AG08396 (cell line): ENCODE results near the gene ADK.
A peak's percentile ranks its signal among the peaks of the same experiment; 100 is the strongest.
"Not testable (repeated sequence)": the region's sequence is repeated elsewhere in the genome, so short reads cannot be mapped to it uniquely, and the experiment has no call there.

Experiments used
- DNase-seq: peaks from one replicate; pipeline ENCODE4 v3.0.0; 2012; ENCODE audit warnings: low spot score, mixed read lengths

Gene ADK

DNA sequence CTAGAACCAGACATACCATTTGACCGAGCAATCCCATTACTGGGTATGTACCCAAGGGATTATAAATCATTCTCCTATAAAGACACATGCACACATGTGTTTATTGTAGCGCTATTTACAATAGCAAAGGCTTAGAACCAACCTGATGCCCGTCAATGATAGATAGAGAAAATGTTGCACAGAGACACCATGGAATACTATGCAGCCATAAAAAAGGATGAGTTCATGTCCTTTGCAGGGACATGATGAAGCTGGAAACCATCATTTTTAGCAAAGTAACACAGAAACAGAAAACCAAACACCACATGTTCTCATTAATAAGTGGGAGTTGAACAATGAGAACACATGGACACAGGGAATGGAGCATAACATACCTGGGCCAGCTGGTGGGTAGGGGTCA is 202.0 kb downstream of the ADK start:
- not testable (repeated sequence) for DNase-seq

DNA sequence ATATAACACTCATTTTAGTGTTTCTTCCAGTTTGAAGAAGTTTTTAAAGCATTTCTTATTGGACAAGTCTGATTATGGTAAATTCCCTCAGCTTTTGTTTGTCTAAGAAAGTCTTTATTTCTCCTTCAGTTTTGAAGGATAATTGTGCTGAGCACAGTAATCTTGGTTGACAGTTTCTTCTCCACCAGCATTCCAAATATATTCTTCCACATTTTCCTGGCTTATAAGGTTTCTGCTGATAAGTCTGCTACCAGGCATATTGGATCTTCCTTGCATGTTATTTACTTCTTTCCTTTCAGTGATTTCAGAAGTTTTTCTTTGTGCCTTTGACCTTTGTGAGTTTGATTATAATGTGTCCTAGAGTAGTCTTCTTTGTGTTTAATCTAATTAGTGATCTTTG is 210.7 kb downstream of the ADK start:
- DNase-seq, result no peak

DNA sequence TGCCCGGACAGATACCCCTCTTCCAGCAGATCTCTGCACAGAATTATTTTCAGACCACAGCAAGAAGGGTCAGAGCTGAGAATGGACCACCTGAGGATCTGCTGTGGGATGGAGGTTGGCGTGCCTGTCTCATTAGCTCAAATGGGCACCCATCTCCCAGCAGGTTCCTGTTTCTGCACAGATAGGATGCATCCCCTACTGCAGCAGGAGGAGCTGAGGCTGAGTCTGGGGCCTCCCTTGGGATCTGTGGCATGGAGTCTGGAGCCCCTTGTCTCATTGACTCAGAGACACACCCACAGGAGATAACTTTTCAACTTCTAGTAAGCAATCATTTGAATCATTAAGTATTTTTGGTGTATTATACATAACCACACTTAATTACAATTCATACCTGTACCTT is 212.7 kb downstream of the ADK start:
- no peak for DNase-seq

DNA sequence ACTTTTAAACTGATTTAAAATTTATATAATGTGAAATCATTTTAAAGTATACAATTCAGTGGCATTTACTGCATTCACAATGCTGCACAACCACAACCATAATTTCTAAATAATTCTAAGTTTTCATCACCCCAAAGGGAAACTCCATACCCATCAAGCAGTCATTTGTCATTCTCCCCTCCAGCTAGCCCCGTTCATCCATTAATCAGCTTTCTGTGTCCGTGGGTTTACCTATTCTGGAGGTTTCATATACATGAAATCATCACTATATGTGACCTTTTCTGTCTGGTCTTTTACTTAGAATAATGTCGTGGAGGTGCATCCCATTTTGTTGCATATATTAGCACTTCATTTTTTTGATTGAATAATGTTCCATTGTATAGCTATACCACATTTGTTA is 214.1 kb downstream of the ADK start:
- DNase-seq, result no peak

DNA sequence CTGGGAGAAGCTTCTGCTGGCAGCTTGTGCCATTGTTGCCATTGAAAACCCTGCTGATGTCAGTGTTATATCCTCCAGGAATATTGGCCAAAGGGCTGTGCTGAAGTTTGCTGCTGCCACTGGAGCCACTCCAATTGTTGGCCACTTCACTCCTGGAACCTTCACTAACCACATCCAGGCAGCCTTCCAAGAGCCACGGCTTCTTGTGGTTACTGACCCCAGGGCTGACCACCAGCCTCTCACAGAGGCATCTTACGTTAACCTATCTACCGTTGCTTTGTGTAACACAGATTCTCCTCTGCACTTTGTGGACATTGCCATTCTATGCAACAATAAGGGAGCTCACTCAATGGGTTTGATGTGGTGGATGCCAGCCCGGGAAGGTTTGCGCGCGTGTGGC is 220.7 kb downstream of the ADK start:
- no peak for DNase-seq

DNA sequence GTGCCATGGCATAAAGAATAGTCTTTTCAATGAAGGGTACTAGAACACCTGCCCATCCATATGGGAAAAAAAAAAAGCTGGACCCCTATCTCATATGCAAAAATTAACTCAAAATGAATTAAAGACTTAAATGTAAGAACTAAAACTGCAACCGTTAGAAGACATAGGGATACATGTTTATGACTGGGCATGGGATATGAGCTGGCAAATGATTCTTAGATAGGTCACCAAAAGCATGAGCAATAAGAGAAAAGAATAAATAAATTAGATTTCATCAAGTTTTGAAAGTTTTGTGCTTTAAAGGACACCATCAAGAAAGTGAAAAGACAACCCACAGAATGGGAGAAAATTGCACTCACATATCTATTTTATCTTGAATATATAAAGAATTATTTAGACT is 222.0 kb downstream of the ADK start:
- DNase-seq, result peak; percentile 5

DNA sequence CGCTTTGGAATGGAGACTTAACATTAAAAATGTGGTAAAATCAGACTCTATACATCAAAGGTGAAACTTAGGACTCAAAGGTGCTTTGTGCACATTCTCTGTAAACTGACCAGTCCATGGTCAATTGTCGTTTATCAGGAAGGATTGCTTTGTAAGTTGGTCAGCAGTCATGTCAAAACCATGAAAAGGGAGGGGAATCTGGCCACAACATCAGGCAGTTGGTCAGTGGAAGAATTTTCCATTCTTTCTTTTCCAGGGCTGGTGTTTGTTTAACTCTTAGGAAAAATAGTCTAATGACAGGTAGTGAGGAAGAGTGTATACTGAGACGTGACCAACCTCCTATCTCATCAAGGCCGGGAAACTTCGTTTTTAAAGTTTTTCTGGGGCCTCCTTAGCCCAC is 226.5 kb downstream of the ADK start:
- DNase-seq, result no peak

DNA sequence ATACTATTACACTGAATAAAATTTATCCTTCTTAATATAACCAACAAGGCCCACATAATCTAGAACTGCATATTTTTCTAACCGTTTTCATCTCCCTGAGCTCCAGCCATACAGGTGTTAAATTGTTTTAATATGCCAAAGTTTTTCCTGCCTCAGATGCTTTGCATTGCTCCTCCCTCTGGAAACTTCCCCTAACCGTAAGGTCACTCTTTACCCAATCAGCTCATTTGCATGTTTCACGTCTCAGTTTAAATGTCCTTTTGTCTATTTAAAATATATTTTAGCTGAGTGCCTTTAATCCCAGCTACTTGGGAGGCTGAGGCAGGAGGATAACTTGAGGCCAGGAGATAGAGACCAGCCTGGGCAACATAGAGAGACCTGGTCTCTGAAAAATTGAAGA is 228.5 kb downstream of the ADK start:
- no peak for DNase-seq

DNA sequence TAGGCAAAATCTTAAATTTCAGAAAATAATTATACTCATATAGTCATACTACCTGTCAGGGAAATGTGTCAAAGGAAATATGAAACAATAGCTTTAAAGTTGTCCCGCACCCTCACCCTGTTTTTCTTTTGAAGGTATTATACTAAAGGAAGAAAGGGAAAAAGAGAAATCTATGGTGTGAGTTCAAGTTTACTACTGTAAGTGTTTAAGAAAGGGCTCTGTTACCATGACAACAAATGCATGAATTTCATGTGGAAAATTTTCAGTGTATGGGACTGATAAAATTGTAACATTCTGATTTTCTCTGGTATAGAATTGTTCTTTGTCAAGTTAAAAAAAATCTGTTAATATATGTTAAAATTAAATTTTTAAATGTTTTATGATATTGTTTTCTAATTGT is 229.8 kb downstream of the ADK start:
- no peak for DNase-seq

DNA sequence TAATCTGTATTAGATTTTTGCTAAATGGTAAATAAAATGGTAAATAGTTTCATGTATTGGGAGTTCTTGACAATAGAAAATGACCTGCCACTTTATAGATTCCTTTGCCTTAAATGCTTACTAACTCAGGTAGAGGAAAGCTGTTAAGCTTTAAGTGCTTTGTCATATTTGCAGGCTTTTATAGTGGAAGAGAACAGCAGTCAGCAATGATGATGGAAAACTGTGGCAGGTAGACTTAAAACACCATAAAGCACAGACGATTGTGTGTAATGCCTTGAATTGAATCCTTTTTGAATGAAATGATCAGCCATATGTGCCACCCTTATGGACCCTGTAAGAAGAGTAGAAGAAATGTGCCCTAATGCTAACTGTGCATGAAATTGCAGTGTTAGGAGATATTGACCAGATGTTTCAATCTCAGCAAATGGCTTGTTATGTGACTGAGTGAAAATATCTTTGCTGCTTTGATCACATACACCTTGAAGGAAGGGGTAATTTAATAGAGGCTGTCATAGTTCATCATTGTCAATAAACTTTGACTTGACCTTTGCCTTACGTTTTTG is 230.4 kb downstream of the ADK start:
- DNase-seq, result no peak

DNA sequence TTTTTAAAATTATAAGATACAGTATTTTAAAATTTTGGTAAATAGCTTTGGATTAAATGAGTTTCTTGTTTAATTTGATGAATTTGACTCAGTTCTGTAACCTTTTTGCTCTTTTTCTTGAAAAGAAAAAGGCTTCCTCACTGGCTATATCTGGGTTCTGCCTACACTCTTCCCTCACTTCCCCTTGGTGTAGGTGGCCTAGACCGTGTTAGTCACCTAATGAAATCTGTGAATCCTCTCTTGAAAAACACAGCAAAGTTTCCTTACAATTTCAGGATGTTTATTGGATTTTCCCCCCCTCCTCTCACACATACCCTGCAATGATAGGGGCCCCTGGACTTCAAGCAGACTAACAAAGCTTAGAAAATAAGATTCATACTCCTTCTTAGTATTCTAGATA is 231.6 kb downstream of the ADK start:
- DNase-seq, result no peak

DNA sequence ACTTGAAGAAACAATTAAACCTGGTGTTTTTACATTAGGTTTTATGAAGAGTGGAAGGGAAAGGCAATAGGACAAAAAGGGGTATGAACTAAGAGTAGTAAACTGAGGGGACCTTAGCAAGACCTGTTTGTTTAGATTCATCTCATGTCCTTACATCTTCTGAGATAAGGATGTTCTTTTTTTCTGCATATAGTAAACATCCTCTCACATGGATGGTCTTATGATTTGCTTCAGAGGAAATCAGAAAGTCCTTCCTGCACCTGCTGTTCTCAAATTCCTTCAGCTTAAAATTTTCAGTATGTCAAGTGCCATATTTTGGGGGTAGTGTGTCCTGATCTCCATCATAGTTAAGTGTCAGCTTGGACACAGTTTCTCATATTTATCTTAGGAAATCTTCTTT is 232.6 kb downstream of the ADK start:
- no peak for DNase-seq

DNA sequence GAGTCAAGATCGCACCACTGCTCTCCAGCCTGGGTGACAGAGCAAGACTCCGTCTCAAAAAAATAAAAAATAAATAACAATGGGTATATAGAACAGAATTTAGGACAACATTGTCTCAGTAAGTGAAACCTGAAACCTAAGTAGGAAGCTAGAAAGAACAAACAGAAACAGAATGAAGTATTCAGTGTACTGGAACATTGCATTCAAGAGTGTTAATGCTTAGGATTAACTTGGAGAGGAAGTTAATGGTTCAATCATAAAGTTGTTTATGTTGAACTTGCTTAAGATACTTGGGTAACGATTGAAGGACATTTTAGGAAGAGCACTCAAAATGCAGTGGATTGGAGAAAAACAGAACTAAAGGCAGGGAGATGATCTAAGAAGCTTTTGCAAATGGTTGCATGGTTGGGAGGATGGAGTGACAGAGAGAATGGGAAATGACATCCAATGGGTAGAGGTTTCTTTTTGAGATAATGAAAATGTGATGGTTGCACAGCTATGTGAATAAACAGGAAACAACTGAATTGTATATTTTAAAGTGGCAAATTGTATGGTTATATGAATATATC is 233.7 kb downstream of the ADK start:
- no peak for DNase-seq

DNA sequence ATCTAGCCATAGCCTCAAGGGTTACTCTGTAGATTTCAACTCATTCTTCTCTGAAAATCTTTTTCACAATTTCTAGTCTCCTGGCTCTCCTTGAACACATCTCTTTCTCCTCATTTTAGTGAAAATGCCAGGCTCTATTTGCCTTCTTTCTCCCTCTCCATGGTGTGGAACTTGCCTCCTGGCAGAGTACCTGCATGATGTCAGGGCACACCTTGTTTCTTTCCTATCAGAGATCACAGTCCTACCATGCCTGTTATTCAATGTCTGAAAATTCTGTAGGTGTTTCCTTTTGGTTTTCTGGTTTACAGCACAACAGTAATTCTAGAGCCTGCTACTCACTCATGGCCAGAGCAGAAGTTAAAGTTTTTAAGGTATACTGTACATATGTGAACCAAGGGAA is 237.8 kb downstream of the ADK start:
- no peak for DNase-seq

DNA sequence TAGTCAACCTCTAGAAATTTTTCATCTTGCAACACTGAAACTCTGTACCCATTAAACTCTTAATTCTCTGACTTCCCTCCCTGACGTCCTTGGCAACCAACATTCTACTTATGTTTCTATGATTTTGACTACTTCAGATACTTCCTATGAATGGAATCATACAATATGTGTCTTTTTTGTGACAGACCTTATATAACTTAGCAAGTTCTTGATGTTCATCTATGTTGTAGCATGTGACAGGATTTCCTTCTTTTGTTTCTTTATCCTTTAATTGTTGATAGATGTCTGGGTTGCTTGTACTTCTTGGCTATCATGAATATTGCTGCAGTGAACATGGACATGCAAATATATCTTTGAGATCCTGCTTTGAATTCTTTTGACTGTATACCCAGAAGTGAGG is 240.8 kb downstream of the ADK start:
- DNase-seq, result no peak

DNA sequence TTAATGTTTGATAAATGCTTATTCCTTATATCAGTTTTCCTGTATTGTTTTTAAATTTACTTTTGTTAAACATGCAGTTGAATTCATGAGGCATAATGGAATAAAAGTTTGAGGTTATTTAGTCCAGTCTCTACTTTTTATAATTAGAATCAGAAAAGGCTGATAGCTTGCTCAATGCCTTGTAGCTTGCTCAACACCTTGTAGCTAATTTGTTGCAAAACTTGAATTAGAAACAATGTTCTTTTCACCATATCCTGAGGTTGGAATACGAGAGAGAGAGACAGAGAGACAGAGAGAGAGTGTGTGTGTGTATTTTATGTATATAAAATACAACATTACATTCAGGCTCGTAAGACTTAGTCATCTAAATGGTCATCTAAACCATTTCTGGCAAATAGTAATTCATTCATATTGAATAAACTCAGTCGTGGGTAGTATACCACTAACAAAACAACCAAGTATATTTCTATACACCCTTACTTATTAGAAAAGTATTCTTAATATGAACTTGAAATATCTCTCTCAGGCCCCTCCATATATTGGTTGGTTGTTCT is 243.5 kb downstream of the ADK start:
- no peak for DNase-seq

DNA sequence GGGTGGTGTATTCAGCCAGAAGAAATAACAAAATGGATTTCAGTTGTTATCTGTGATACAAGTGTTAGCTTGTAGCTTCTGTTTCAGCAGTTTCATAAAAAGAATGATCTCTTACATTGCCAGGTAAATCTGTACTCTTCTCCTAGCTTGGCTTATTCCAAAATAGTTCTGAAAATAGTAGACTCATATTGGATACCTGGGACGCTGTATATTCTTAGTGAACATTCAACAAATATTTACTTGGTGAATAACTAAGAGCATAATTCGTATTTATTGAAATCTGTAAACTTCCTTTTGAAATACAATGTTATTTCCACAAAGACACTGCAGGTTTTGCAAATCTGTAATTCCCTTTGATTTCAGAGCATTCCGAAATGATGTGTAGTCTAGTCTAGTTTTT is 249.2 kb downstream of the ADK start:
- no peak for DNase-seq

DNA sequence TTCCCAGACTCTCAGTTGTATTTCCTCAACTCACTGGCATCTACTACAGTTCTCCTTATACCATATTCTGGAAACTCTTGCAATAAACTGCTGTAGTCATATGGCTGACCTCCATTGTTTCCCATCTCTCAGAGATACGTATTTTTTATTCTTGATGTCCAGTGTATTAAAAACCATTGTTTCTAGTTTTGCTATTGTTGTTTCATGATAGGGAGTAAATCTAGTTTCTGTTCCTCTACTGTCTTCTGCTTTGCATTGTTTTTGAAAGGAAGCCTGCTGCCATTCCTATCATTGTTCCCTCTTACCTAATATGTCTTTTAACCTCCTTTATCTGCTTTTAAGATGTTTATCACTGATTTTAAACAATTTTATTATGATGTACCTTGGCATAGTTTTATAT is 255.0 kb downstream of the ADK start:
- DNase-seq, result no peak

DNA sequence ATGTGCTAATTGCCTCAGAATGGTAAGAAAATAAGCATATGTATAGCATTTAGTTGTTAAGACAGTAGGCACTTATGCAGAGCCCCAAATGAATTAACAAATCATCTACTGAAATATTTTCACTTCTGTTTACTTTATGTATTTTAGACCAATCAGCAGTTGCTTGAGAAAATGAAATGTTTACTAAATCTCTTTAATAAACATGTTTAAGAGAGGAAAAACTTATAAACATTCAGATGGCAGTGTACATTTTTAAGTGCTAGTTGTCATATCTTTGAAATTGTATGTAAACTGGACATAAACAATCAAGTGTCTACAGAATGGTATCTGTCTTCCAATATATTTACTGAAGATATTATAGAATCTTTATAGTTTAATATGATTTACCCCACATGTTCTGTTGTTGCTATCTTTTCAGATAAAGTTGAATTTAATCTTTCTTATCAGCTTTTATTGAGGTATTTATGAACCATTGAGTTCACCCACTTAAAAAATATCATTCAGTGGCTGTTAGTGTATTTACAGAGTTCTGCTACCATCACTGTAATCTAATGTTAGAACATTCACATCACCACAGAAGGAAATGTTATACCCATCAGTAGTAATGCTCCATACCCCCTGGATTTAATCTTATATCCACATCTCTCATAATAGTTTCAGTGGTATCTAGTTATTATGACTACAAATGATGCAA is 264.3 kb downstream of the ADK start:
- no peak for DNase-seq

DNA sequence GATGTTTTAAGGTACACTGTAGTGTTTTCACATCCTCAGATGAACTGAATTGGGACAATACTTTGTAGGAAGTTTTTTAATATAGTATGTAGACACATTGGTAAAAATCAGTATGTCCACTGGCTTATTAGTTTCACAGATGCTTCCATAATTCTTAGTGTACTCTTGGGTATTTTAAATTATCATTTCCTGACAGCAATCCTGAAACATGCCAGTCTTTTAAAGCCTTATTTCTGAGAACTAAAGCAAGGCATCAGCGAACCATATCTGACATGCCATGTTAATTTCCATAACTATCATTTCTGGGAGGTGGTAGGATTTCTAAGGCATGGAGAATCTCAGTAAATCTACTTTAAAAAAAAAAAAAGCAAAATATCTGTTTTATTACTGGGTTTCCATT is 266.4 kb downstream of the ADK start:
- no peak for DNase-seq

DNA sequence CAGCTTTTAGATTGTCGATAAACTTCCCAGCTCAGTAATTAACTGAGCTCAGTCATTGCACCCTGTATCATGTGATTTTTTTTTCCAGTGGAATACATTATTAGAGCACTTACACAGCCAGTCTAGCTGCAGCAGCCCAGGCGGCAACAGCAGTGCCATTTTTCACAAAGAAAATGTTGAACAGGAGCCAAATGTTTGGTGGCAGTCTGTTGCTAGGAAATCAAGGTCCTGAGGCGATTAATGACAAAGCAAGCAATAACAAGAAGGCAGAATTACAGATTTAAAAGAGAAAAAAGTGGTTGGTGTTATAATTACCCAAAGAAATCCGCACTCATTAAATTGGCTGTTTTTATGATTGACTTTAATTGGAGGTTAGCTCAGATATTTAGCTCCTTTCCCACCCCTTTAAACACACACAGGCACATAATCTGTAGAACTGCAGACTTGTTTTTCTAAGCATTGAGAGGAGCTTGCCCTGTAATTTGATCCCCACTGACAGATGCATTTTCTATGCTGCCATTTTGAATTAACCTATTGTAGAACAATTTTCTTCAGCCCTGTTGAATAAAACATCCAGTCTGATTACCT is 267.4 kb downstream of the ADK start:
- DNase-seq, result no peak

DNA sequence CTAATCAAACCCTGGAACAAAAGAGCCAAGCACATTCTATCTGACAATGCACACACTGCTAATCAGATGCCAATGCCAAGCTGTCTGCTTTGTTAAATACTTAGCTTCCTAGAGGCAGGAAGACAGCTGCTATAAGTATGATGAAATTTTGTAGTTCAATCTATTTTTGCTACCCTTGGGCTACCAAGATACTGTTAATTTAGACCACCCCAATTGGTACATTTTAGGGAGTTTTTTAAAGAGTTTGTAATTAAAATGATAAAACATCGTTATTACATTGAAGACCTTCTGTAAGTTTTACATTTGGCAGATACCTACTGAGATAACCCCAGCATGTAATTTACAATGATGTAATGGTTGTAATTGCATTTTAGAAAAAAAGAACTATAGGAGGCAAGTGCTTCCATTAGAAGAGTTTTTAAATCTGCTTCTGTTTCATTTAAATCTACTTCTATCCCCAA is 268.5 kb downstream of the ADK start:
- DNase-seq, result no peak

DNA sequence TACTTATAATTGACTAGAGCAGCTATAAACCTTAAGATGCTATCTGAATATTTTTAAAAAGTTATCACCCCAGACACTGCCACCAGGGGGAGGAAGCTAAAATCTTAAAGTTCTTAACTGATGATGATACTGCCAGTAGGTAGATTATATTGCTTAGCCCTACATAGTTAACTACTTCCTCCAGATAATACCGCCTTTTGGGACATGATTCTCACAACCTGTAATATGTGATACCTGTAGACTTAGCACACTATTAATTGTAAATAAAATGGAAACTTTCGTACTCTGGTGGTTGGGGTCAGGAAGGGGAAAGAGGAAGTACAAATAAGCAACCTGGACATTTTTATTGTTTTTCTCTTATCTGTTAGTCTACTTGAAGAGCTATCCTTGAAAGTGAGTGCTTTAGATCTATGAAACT is 268.9 kb downstream of the ADK start:
- no peak for DNase-seq
